Esophagus mucosa (tissue), 1 donor: ENCODE measurements around the gene CMTM1. TPM values are rescaled to one million over a fixed set of nuclear protein-coding genes. Genes with fewer than 3 reads are reported as not detected.

Source experiments
- ATAC-seq: fragments of 200-7000 bp; cut with Tn5 transposase; one replicate; pipeline ENCODE4 v1.9.1; 2020
- total RNA-seq: library from RNA; stranded (reverse); gene quantifications from one replicate; pipeline ENCODE4 v1.2.4, GENCODE V29; 2023
- donor health status: DM: yes; HTN: yes; CAD: no.

CMTM1 gene
- 0.60 TPM for total RNA-seq

GRCh38 chr16:66566051-66566901 is at the start of gene CMTM1:
TSS of gene CMTM1 (plus strand) at chr16:66566439. CDS start at chr16:66566514, 75 bp downstream.
- ATAC-seq: peak; percentile 13

GRCh38 chr16:66516509-66516807 is 49.8 kb upstream of the CMTM1 start:
- no peak for ATAC-seq

GRCh38 chr16:66516808-66517585 is 49.2 kb upstream of the CMTM1 start:
- peak; percentile 91 for ATAC-seq

- no peak for ATAC-seq
These were observed 48.5 kb upstream of the CMTM1 start for GRCh38 chr16:66517586-66518263.

GRCh38 chr16:66519482-66520373 is 46.5 kb upstream of the CMTM1 start:
- ATAC-seq: no peak

GRCh38 chr16:66520406-66521170 is 45.7 kb upstream of the CMTM1 start:
- ATAC-seq: no peak

GRCh38 chr16:66521252-66521713 is 45.0 kb upstream of the CMTM1 start:
- no peak for ATAC-seq

GRCh38 chr16:66521951-66522771 is 44.1 kb upstream of the CMTM1 start:
- ATAC-seq: peak; percentile 80

- ATAC-seq: no peak
These were observed 43.2 kb upstream of the CMTM1 start for GRCh38 chr16:66522816-66523590.

GRCh38 chr16:66523861-66524354 is 42.3 kb upstream of the CMTM1 start:
- peak; percentile 1 for ATAC-seq

GRCh38 chr16:66524601-66525164 is 41.6 kb upstream of the CMTM1 start:
- ATAC-seq: peak; percentile 45

- ATAC-seq: no peak
These were observed 40.7 kb upstream of the CMTM1 start for GRCh38 chr16:66525396-66526180.

- ATAC-seq: no peak
These were observed 37.9 kb upstream of the CMTM1 start for GRCh38 chr16:66528294-66528693.

- ATAC-seq: no peak
These were observed 36.8 kb upstream of the CMTM1 start for GRCh38 chr16:66529475-66529874.

- no peak for ATAC-seq
These were observed 31.9 kb upstream of the CMTM1 start for GRCh38 chr16:66534376-66534799.

GRCh38 chr16:66536525-66536924 is 29.7 kb upstream of the CMTM1 start:
- no peak for ATAC-seq

GRCh38 chr16:66537236-66537635 is 29.0 kb upstream of the CMTM1 start:
- no peak for ATAC-seq

GRCh38 chr16:66538910-66539309 is 27.3 kb upstream of the CMTM1 start:
- no peak for ATAC-seq
